Activated CD4-positive, alpha-beta memory T cell treated with anti-CD3 and anti-CD28 coated beads for 36 hours (primary cell): ENCODE measurements around the gene KRT83. TPM values are rescaled to one million over a fixed set of nuclear protein-coding genes. Genes with fewer than 3 reads are reported as not detected.
"Not testable (repeated sequence)": the region's sequence is repeated elsewhere in the genome, so short reads cannot be mapped to it uniquely, and the experiment has no call there.

Experiments used
- CTCF ChIA-PET: fragments of 350-600 bp; sonication (Branson Sonifier 250); formaldehyde crosslinking; loops from one replicate; lab custom pipeline; 2021; ENCODE audit warnings: antibody characterized with exemption, inconsistent platforms; lab: Charles Lee
- POLR2A ChIA-PET: fragments of 350-600 bp; sonication (Branson Sonifier 250); formaldehyde crosslinking; loops from one replicate; lab custom pipeline; 2021; ENCODE audit warnings: antibody characterized with exemption; lab: Charles Lee
- DNase-seq: peaks from one replicate; pipeline ENCODE4 v3.0.0-alpha.2; 2020
- H3K27ac Mint-ChIP-seq: one replicate; pipeline ENCODE4 v1.8.0; 2021; ENCODE audit warnings: mixed read lengths
- H3K27me3 Mint-ChIP-seq: one replicate; pipeline ENCODE4 v1.8.0; 2021; ENCODE audit warnings: mixed read lengths
- H3K36me3 Mint-ChIP-seq: one replicate; pipeline ENCODE4 v1.8.0; 2021; ENCODE audit warnings: mixed read lengths
- H3K4me1 Mint-ChIP-seq: one replicate; pipeline ENCODE4 v1.8.0; 2021; ENCODE audit warnings: low read depth, mixed read lengths
- H3K4me3 Mint-ChIP-seq: one replicate; pipeline ENCODE4 v1.8.0; 2021; ENCODE audit warnings: mild to moderate bottlenecking, mixed read lengths
- H3K9me3 Mint-ChIP-seq: one replicate; pipeline ENCODE4 v1.8.0; 2021; ENCODE audit warnings: mixed read lengths
- intact Hi-C: fragments of 100-400 bp; cut with micrococcal nuclease; formaldehyde crosslinking; loops from one replicate; pipeline ENCODE4 v1.15.1; 2023
- total RNA-seq, 2 experiments: library from RNA; stranded (reverse); gene quantifications; one replicate each; pipeline ENCODE4 v1.2.3, GENCODE V29; 2021

KRT83 gene
- total RNA-seq, 2 experiments from 2014 or later, result not detected

- peak; percentile 53 for DNase-seq
- H3K4me1 Mint-ChIP-seq, POLR2A ChIA-PET, H3K4me3 Mint-ChIP-seq, intact Hi-C loops, H3K9me3 Mint-ChIP-seq, H3K27ac Mint-ChIP-seq, H3K36me3 Mint-ChIP-seq: not testable (repeated sequence)
- CTCF ChIA-PET, result interaction anchor here (0.6 to 3.1 kb wide), 6 partner anchors 10 to 160 kb away, joined by 3 to 16 read pairs (median 3); no protein-coding TSS in a partner anchor
- peaks cover 33% of the 10 kb centered on the region for H3K27me3 Mint-ChIP-seq
Observed at GRCh38 chr12:52315721-52316120, 5.5 kb downstream of the KRT83 start.

GRCh38 chr12:52314511-52314910 lies 6.7 kb downstream of the KRT83 start:
- H3K9me3 Mint-ChIP-seq, result no peaks in the 10 kb centered on the region
- no peak overlapping the region for H3K27ac Mint-ChIP-seq
- no peak overlapping the region for H3K4me3 Mint-ChIP-seq
- peaks cover 34% of the 10 kb centered on the region for H3K27me3 Mint-ChIP-seq
- intact Hi-C loops, result no loop called here
- ChIA-PET CTCF (interaction anchor here (1.8 to 3.1 kb wide), 3 partner anchors 11 to 36 kb away, joined by 3 to 16 read pairs (median 14); no protein-coding TSS in a partner anchor), POLR2A (no interaction called here)
- H3K36me3 Mint-ChIP-seq, result no peaks in the 10 kb centered on the region
- no peaks in the 10 kb centered on the region for H3K4me1 Mint-ChIP-seq
- DNase-seq, result no peak

- no peak for DNase-seq
- Mint-ChIP-seq H3K9me3 (no peaks in the 10 kb centered on the region), H3K36me3 (no peaks in the 10 kb centered on the region), H3K4me1 (peaks cover 1% of the 10 kb centered on the region), H3K27ac (no peak overlapping the region), H3K27me3 (peaks cover 36% of the 10 kb centered on the region), H3K4me3 (no peak overlapping the region)
- intact Hi-C loops, result no loop called here
- POLR2A ChIA-PET, result no interaction called here
- CTCF ChIA-PET, result interaction anchor here (3.1 to 7.2 kb wide), 2 partner anchors 11 to 14 kb away, joined by 14 to 46 read pairs; no protein-coding TSS in a partner anchor
Observed at GRCh38 chr12:52313926-52314325, 7.3 kb downstream of the KRT83 start.

GRCh38 chr12:52313461-52313860 lies 7.7 kb downstream of the KRT83 start:
- intact Hi-C loops, result no loop called here
- Mint-ChIP-seq H3K27me3 (peaks cover 36% of the 10 kb centered on the region), H3K9me3 (no peaks in the 10 kb centered on the region), H3K36me3 (no peaks in the 10 kb centered on the region), H3K27ac (no peak overlapping the region), H3K4me1 (peaks cover 5% of the 10 kb centered on the region), H3K4me3 (no peak overlapping the region)
- ChIA-PET CTCF (interaction anchor here (7.2 kb wide), 1 partner anchor 14 kb away, joined by 46 read pairs; no protein-coding TSS in a partner anchor), POLR2A (no interaction called here)
- DNase-seq, result no peak

- POLR2A ChIA-PET, result no interaction called here
- CTCF ChIA-PET, result interaction anchor here (1.0 to 7.2 kb wide), 4 partner anchors 16 to 669 kb away, joined by 3 to 46 read pairs (median 16); no protein-coding TSS in a partner anchor
- H3K4me3 Mint-ChIP-seq, result no peak overlapping the region
- no peaks in the 10 kb centered on the region for H3K9me3 Mint-ChIP-seq
- DNase-seq, result no peak
- H3K4me1 Mint-ChIP-seq, result peaks cover 5% of the 10 kb centered on the region
- H3K27me3 Mint-ChIP-seq, result peaks cover 45% of the 10 kb centered on the region
- H3K27ac Mint-ChIP-seq, result no peak overlapping the region
- intact Hi-C loops, result no loop called here
- no peaks in the 10 kb centered on the region for H3K36me3 Mint-ChIP-seq
Observed at GRCh38 chr12:52312086-52312485, 9.1 kb downstream of the KRT83 start.

GRCh38 chr12:52311285-52311648 lies 9.9 kb downstream of the KRT83 start:
- H3K36me3 Mint-ChIP-seq, result no peaks in the 10 kb centered on the region
- H3K27me3 Mint-ChIP-seq, result peaks cover 52% of the 10 kb centered on the region
- intact Hi-C loops, result no loop called here
- H3K4me1 Mint-ChIP-seq, result peaks cover 5% of the 10 kb centered on the region
- H3K27ac Mint-ChIP-seq, result no peak overlapping the region
- CTCF ChIA-PET, result interaction anchor here (0.8 to 7.2 kb wide), 5 partner anchors 16 to 669 kb away, joined by 3 to 46 read pairs (median 3); no protein-coding TSS in a partner anchor
- no peaks in the 10 kb centered on the region for H3K9me3 Mint-ChIP-seq
- H3K4me3 Mint-ChIP-seq, result no peak overlapping the region
- no peak for DNase-seq
- POLR2A ChIA-PET, result no interaction called here

- intact Hi-C loops, result no loop called here
- Mint-ChIP-seq H3K4me3 (no peak overlapping the region), H3K27ac (no peak overlapping the region), H3K9me3 (no peaks in the 10 kb centered on the region), H3K4me1 (peaks cover 5% of the 10 kb centered on the region), H3K36me3 (no peaks in the 10 kb centered on the region), H3K27me3 (peaks cover 54% of the 10 kb centered on the region)
- ChIA-PET POLR2A (no interaction called here), CTCF (interaction anchor here (0.8 to 7.2 kb wide), 4 partner anchors 17 to 670 kb away, joined by 3 to 46 read pairs (median 16); no protein-coding TSS in a partner anchor)
- no peak for DNase-seq
Observed at GRCh38 chr12:52310622-52311284, 10.4 kb downstream of the KRT83 start.

- ChIA-PET CTCF (interaction anchor here (0.8 to 7.2 kb wide), 5 partner anchors 10 to 151 kb away, joined by 3 to 46 read pairs (median 3); no protein-coding TSS in a partner anchor), POLR2A (no interaction called here)
- Mint-ChIP-seq H3K4me3 (peak overlapping the region; percentile 7), H3K27ac (no peak overlapping the region), H3K27me3 (peaks cover 56% of the 10 kb centered on the region), H3K9me3 (no peaks in the 10 kb centered on the region), H3K4me1 (peaks cover 16% of the 10 kb centered on the region), H3K36me3 (no peaks in the 10 kb centered on the region)
- no peak for DNase-seq
- intact Hi-C loops, result no loop called here
Observed at GRCh38 chr12:52308806-52309425, 12.3 kb downstream of the KRT83 start.

GRCh38 chr12:52307836-52308805 lies 13.1 kb downstream of the KRT83 start:
- Mint-ChIP-seq H3K4me1 (peaks cover 16% of the 10 kb centered on the region), H3K4me3 (peak overlapping the region; percentile 47), H3K9me3 (no peaks in the 10 kb centered on the region), H3K36me3 (no peaks in the 10 kb centered on the region), H3K27me3 (peaks cover 50% of the 10 kb centered on the region), H3K27ac (no peak overlapping the region)
- ChIA-PET CTCF (interaction anchor here (0.6 to 7.2 kb wide), 9 partner anchors 11 to 151 kb away, joined by 3 to 46 read pairs (median 4); no protein-coding TSS in a partner anchor), POLR2A (no interaction called here)
- intact Hi-C loops, result no loop called here
- DNase-seq, result peak; percentile 62

- intact Hi-C loops, result no loop called here
- ChIA-PET POLR2A (no interaction called here), CTCF (interaction anchor here (1.0 to 7.2 kb wide), 8 partner anchors 20 to 145 kb away, joined by 3 to 46 read pairs (median 4); no protein-coding TSS in a partner anchor)
- no peaks in the 10 kb centered on the region for H3K9me3 Mint-ChIP-seq
- peaks cover 16% of the 10 kb centered on the region for H3K4me1 Mint-ChIP-seq
- no peaks in the 10 kb centered on the region for H3K36me3 Mint-ChIP-seq
- H3K27me3 Mint-ChIP-seq, result peaks cover 46% of the 10 kb centered on the region
- no peak overlapping the region for H3K4me3 Mint-ChIP-seq
- H3K27ac Mint-ChIP-seq, result no peak overlapping the region
- DNase-seq, result no peak
Observed at GRCh38 chr12:52306731-52307130, 14.5 kb downstream of the KRT83 start.

- Mint-ChIP-seq H3K27ac (no peak overlapping the region), H3K4me3 (no peak overlapping the region), H3K4me1 (peaks cover 16% of the 10 kb centered on the region), H3K27me3 (peaks cover 42% of the 10 kb centered on the region), H3K36me3 (no peaks in the 10 kb centered on the region), H3K9me3 (no peaks in the 10 kb centered on the region)
- CTCF ChIA-PET, result interaction anchor here (1.0 to 2.0 kb wide), 7 partner anchors 20 to 144 kb away, joined by 3 to 7 read pairs (median 4); no protein-coding TSS in a partner anchor
- POLR2A ChIA-PET, result no interaction called here
- DNase-seq, result peak; percentile 13
- intact Hi-C loops, result no loop called here
Observed at GRCh38 chr12:52305921-52306705, 15.1 kb downstream of the KRT83 start.
